Panc1 (cell line): ENCODE results near the gene SHLD1. TPM values are rescaled to one million over a fixed set of nuclear protein-coding genes. Genes with fewer than 3 reads are reported as not detected.

ENCODE experiments used
- ATAC-seq: fragments of 200-7000 bp; cut with Tn5 transposase; 2 replicates; pipeline ENCODE4 v1.9.1; 2020; ENCODE audit warnings: mild to moderate bottlenecking, moderate library complexity
- BruUV-seq: library from RNA; stranded (reverse); fragments of 400-500 nt; replicated peaks from 2 replicates; lab custom pipeline; 2021; lab: Mats Ljungman, UMichigan
- CTCF ChIA-PET: fragments of 300-600 bp; sonication (Branson Sonifier 250); formaldehyde crosslinking; loops from one replicate; lab custom pipeline; 2022; ENCODE audit warnings: antibody characterized with exemption; lab: Charles Lee
- POLR2A ChIA-PET: fragments of 300-600 bp; sonication (Branson Sonifier 250); formaldehyde crosslinking; loops from one replicate; lab custom pipeline; 2022; ENCODE audit warnings: antibody characterized with exemption; lab: Charles Lee
- DNase-seq: peaks from one replicate; pipeline ENCODE4 v3.0.0-alpha.2; 2010; ENCODE audit warnings: low read depth, low spot score
- H3K27ac ChIP-seq: 2 replicates; pipeline ENCODE4 v1.5.1; 2011; ENCODE audit warnings: mild to moderate bottlenecking, low read length, inconsistent platforms
- H3K27me3 ChIP-seq: fragments of 200-500 bp; sonication (Bioruptor generic); 2 replicates; pipeline ENCODE4 v1.6.0; 2014; ENCODE audit warnings: low read length, inconsistent platforms; ENCODE audit not compliant: control insufficient read depth, insufficient read depth
- H3K36me3 ChIP-seq: fragments of 200-500 bp; sonication (Bioruptor generic); 2 replicates; pipeline ENCODE4 v1.5.1; 2014; ENCODE audit warnings: inconsistent platforms, mild to moderate bottlenecking, low read length, moderate library complexity; ENCODE audit not compliant: control insufficient read depth, insufficient read depth
- H3K4me1 ChIP-seq: 2 replicates; pipeline ENCODE4 v1.5.1; 2011; ENCODE audit warnings: inconsistent platforms, mild to moderate bottlenecking, low read length, moderate library complexity; ENCODE audit not compliant: control insufficient read depth, insufficient read depth
- H3K4me3 ChIP-seq, 2 experiments: 2 replicates each; pipeline ENCODE4 v1.5.1; 2011 to 2012; ENCODE audit warnings: low read depth in 2 of 2, low read length in 2 of 2, mild to moderate bottlenecking in 2 of 2, inconsistent platforms in 1 of 2, moderate library complexity in 1 of 2
- H3K9me3 ChIP-seq: fragments of 200-500 bp; sonication (Bioruptor generic); 2 replicates; pipeline ENCODE4 v1.5.1; 2014; ENCODE audit warnings: low read depth, mild to moderate bottlenecking, inconsistent platforms, low read length, moderate library complexity; ENCODE audit not compliant: control insufficient read depth, insufficient read depth
- CTCF ChIP-seq: fragments of 450-650 bp; IDR thresholded peaks from 2 replicates; pipeline ENCODE4 v1.5.1; 2017; ENCODE audit warnings: mild to moderate bottlenecking
- POLR2AphosphoS5 ChIP-seq: IDR thresholded peaks from 2 replicates; pipeline ENCODE4 v1.6.1; 2012; ENCODE audit warnings: mild to moderate bottlenecking, low read depth, low read length, moderate library complexity
- REST ChIP-seq, 2 experiments: IDR thresholded peaks; 2 replicates each; pipeline ENCODE4 v1.6.1; 2011 to 2012; ENCODE audit warnings: low read depth in 2 of 2, control low read depth in 1 of 2, low read length in 1 of 2, mild to moderate bottlenecking in 1 of 2, moderate library complexity in 1 of 2; ENCODE audit not compliant: insufficient read depth in 1 of 2
- SIN3A ChIP-seq: IDR thresholded peaks from 2 replicates; pipeline ENCODE4 v1.6.1; 2012; ENCODE audit warnings: low read depth, mild to moderate bottlenecking, low read length, moderate library complexity, borderline replicate concordance; ENCODE audit not compliant: insufficient read depth
- TCF7L2 ChIP-seq: IDR thresholded peaks from 2 replicates; pipeline ENCODE4 v1.6.1; 2011; ENCODE audit warnings: mild to moderate bottlenecking, low read depth, low read length, inconsistent platforms
- in situ Hi-C: cut with HindIII; loops from 2 replicates; pipeline ENCODE4 v1.10.0; 2016; ENCODE audit warnings: low sequenced_read_pairs, low pct_unique_long_range_greater_than_20kb
- intact Hi-C: fragments of 100-400 bp; cut with micrococcal nuclease; formaldehyde crosslinking; loops from one replicate; pipeline ENCODE4 v1.10.0; 2022; ENCODE audit not compliant: unreplicated experiment
- total RNA-seq: library from RNA; stranded (reverse); gene quantifications from one replicate; pipeline ENCODE4 v1.2.1, GENCODE V29; 2021; ENCODE audit not compliant: unreplicated experiment

Gene SHLD1
- total RNA-seq, 1 experiment from 2014 or later = 4.3 TPM

- no peak overlapping the region for H3K4me3 ChIP-seq
- no peak for ATAC-seq
- TF ChIP-seq CTCF (no peak), SIN3A (no peak), TCF7L2 (no peak), POLR2AphosphoS5 (no peak), REST (IDR thresholded peaks at IDR 0.05; ENCODE audit: insufficient read depth in 1 of 2, low read depth in 2 of 2, low read length in 1 of 2) (no peak)
- H3K27me3 ChIP-seq = peaks cover 5% of the 10 kb centered on the region; the same call in 1 of the 2 replicates
- intact Hi-C loops = no loop called here
- no peaks in the 10 kb centered on the region for H3K9me3 ChIP-seq
- no peaks in the 10 kb centered on the region for H3K36me3 ChIP-seq
- BruUV-seq = no TSS peak
- ChIA-PET POLR2A (no interaction called here), CTCF (no interaction called here)
- no peak overlapping the region for H3K27ac ChIP-seq
- in situ Hi-C loops = no loop called here
- no peak for DNase-seq
- H3K4me1 ChIP-seq = 0 out of 2 replicates have a peak, but pooled peaks cover 4% of the 10 kb centered on the region
These were observed 92.9 kb downstream of the SHLD1 start for GRCh38 chr20:5843054-5843592.

GRCh38 chr20:5844063-5844681 lies 94.0 kb downstream of the SHLD1 start:
- DNase-seq (peak; percentile 48), ATAC-seq (peak; percentile 92)
- no TSS peak for BruUV-seq
- in situ Hi-C loops = no loop called here
- H3K27ac ChIP-seq = no peak overlapping the region
- H3K27me3 ChIP-seq = peaks cover 5% of the 10 kb centered on the region; the same call in 1 of the 2 replicates
- TF ChIP-seq POLR2AphosphoS5 = no peak
- no peak for TF ChIP-seq CTCF
- TF ChIP-seq TCF7L2 = no peak
- TF ChIP-seq SIN3A = no peak
- TF ChIP-seq REST (IDR thresholded peaks at IDR 0.05; ENCODE audit: insufficient read depth in 1 of 2, low read depth in 2 of 2, low read length in 1 of 2) = no peak
- no peak overlapping the region for H3K4me3 ChIP-seq
- H3K4me1 ChIP-seq = 0 out of 2 replicates have a peak, but pooled peaks cover 4% of the 10 kb centered on the region
- intact Hi-C loops = no loop called here
- ChIA-PET CTCF (no interaction called here), POLR2A (no interaction called here)
- no peaks in the 10 kb centered on the region for H3K9me3 ChIP-seq
- H3K36me3 ChIP-seq = no peaks in the 10 kb centered on the region
